AG09309 (cell line): ENCODE results near the gene ATP9A.
"Not testable (repeated sequence)": the region's sequence is repeated elsewhere in the genome, so short reads cannot be mapped to it uniquely, and the experiment has no call there.

ENCODE experiments used
- DNase-seq: peaks from one replicate; pipeline ENCODE4 v3.0.0-alpha.2; 2010; ENCODE audit warnings: low read depth
- H3K4me3 ChIP-seq: 2 replicates; pipeline ENCODE4 v1.5.1; 2011; ENCODE audit warnings: mild to moderate bottlenecking, low read depth, low read length, moderate library complexity; ENCODE audit not compliant: control insufficient read depth
- TF ChIP-seq, protein P1 (sequence below): IDR thresholded peaks from 2 replicates; pipeline ENCODE4 v1.5.1; 2011; ENCODE audit warnings: mild to moderate bottlenecking, low read depth, low read length, inconsistent platforms; ENCODE audit not compliant: insufficient read depth, control insufficient read depth; ENCODE audit errors: missing control alignments

Gene ATP9A

DNA sequence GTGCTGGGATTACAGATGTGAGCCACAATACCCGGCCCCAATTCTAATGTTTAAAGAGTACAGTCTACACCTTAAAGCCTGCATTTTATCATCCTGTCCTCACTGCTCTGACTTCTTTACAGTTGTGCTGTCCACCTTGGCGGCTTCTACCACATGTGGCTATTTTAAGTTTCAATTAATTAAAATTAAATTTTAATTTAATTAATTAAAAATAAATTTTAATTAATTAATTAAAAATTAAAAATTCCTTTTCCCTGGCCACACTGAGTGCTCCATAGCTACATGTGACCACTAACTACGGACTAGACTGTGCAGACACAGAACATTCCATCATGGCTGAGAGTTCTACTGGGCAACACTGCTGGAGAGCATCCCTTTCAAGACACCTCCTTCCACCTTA lies 27.4 kb downstream of the ATP9A start:
- TF ChIP-seq, protein P1, sequence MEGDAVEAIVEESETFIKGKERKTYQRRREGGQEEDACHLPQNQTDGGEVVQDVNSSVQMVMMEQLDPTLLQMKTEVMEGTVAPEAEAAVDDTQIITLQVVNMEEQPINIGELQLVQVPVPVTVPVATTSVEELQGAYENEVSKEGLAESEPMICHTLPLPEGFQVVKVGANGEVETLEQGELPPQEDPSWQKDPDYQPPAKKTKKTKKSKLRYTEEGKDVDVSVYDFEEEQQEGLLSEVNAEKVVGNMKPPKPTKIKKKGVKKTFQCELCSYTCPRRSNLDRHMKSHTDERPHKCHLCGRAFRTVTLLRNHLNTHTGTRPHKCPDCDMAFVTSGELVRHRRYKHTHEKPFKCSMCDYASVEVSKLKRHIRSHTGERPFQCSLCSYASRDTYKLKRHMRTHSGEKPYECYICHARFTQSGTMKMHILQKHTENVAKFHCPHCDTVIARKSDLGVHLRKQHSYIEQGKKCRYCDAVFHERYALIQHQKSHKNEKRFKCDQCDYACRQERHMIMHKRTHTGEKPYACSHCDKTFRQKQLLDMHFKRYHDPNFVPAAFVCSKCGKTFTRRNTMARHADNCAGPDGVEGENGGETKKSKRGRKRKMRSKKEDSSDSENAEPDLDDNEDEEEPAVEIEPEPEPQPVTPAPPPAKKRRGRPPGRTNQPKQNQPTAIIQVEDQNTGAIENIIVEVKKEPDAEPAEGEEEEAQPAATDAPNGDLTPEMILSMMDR = no peak
- no peak for DNase-seq
- H3K4me3 ChIP-seq = no peak overlapping the region

DNA sequence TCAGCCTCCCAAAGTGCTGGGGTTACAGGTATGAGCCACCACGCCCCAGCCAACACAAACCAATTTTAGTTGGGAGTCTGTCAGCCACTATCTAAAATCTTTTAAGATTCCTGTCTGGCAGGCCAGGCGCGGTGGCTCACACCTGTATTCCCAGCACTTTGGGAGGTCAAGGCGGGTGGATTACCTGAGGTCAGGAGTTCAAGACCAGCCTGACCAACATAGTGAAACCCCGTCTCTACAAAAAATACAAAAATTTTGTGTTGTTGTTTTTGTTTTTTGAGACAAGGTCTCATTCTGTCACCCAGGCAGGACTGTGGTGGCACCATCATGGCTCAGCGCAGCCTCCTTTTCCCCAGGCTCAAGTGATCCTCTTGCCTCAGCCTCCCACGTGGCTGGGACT lies 27.9 kb downstream of the ATP9A start:
- not testable (repeated sequence) for H3K4me3 ChIP-seq, DNase-seq

DNA sequence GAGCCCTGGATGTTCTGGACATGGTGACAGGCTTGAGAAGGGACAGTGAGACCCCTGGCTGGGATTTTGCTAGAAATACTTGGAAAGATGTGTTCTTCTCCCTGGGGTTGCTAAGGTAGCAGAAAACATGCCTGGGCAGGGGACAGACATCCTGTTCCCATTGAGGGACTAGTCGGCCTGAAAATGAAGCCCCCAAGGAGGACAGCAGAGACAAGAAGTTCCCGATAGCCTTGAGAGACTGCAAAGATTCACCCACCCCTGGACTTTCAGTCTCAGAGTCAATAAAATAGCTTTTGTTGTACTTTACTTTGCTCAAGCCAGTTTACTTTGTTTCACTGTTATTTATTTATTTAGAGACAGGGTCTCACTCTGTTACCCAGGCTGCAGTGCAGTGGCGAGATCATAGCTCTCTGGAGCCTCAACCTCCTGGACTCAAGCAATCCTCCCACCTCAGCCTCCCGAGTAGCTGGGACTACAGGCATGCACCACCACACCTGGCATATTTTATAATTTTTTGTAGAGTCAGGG lies 28.4 kb downstream of the ATP9A start:
- no peak overlapping the region for H3K4me3 ChIP-seq
- TF ChIP-seq, protein P1 = no peak

DNA sequence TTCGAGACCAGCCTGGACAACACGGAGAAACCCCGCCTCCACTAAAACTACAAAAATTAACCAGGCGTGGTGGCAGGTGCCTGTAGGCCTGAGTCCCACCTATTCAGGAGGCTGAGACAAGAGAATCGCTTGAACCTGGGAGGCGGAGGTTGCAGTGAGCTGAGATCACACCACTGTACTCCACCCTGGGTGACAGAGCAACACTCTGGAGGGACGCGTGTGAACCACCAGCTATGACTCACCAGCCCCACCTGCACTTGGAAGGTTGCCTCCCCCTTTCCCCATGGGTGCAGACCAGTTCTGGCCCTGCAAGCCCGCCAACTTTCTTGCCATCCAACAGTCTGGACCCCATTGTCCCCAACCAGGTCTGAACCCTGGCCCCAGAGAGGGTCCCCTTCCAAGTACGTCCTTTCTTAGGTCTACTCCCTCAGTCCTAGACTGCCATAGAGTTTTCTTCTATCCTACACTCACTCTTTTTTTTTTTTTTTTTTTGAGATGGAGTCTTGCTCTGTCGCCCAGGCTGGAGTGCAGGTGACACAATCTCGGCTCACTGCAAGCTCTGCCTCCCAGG lies 29.2 kb downstream of the ATP9A start:
- H3K4me3 ChIP-seq = no peak overlapping the region
- TF ChIP-seq, protein P1 = no peak
- no peak for DNase-seq

More for the DNA sequence above, 28.4 kb downstream of the ATP9A start:
- DNase-seq = no peak

DNA sequence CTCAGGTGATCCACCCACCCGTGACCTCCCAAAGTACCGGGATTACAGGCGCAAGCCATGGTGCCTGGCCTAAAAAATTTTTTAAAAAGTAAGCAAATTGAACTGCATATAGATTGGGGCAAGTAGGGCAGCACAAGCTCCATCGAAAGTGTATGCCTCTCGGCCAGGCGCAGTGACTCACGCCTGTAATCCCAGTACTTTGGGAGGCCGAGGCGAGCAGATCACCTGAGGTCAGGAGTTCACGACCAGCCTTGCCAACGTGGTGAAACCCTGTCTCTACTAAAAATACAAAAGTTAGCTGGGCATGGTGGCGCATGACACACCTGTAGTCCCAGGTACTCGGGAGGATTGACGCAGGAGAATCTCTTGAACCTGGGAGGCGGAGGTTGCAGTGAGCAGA lies 29.9 kb downstream of the ATP9A start:
- DNase-seq, H3K4me3 ChIP-seq: not testable (repeated sequence)

DNA sequence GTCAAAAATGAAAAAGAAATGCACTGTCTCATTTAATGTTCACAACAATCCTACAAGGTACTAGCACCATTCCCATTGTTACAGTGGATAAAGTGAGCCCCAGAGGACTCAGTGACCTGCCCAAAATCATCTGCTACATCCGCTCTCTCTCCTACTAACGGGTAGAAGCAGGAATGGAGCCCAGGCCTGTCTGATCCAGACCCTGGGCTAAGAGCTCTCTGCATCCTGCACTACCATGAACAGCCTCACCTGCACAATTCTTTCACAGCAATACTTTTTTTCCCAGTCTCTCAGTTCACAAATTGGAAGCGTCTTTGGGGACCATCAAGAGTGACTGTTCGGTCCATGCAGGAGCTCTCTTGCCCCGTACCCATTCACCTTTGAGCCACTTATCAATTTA lies 31.2 kb downstream of the ATP9A start:
- no peak overlapping the region for H3K4me3 ChIP-seq
- TF ChIP-seq, protein P1 = no peak
- no peak for DNase-seq

DNA sequence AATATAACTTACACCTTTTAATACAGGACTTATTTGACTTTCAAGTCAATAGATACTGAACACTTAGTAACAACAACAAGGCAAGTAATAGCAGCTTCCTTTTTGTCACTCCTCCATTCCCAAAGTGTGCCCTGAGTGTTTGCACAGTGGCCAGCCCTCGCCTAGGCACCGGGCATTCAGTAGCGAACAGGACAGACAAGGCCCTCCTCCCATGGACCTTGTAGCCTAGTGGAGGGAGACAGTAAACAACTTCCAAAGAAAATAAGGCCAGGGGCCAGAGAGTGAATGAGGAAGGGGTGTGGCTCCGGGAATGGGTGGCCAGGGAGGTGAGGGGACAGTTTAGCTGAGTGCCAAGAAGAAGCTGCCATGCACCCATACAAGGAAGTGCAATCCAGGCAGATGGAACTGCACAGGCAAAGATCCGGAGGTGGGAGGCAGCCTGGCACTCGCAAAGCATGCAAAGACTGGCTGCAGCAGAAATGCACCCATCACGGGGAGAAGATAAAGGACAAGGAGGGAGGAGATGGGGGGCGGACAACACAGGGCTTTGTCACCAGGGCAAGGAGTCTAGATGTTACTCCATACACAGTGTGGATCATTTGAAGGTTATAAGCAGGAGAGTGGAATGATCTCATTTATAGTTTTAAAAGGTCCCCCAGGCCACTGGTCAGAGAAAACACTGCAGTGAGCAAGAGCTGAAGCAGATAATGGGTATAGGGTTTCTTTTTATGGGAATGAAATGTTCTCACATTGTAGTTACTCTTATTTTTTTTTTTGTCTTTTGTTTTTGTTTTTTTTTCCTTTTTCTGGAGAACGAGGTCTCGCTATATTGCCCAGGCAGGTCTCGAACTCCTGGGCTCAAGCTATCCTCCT lies 32.2 kb downstream of the ATP9A start:
- no peak overlapping the region for H3K4me3 ChIP-seq
- DNase-seq = no peak
- TF ChIP-seq, protein P1 = no peak
